Activated CD4-positive, alpha-beta T cell treated with anti-CD3 and anti-CD28 coated beads for 36 hours (primary cell): ENCODE results near the gene METTL9. TPM values are rescaled to one million over a fixed set of nuclear protein-coding genes. Genes with fewer than 3 reads are reported as not detected.

Source experiments
- ATAC-seq: fragments of 200-7000 bp; cut with Tn5 transposase; one replicate; pipeline ENCODE4 v1.10.0; 2021; ENCODE audit warnings: mild to moderate bottlenecking, moderate library complexity
- CTCF ChIA-PET: fragments of 350-600 bp; sonication (Branson Sonifier 250); formaldehyde crosslinking; loops from one replicate; lab custom pipeline; 2021; ENCODE audit warnings: antibody characterized with exemption; lab: Charles Lee
- POLR2A ChIA-PET: fragments of 350-600 bp; sonication (Branson Sonifier 250); formaldehyde crosslinking; loops from one replicate; lab custom pipeline; 2021; ENCODE audit warnings: antibody characterized with exemption, inconsistent platforms; lab: Charles Lee
- DNase-seq: peaks from one replicate; pipeline ENCODE4 v3.0.0-alpha.2; 2020
- H3K27ac Mint-ChIP-seq: one replicate; pipeline ENCODE4 v1.8.0; 2021; ENCODE audit warnings: mixed read lengths
- H3K27me3 Mint-ChIP-seq: one replicate; pipeline ENCODE4 v1.8.0; 2021; ENCODE audit warnings: mixed read lengths
- H3K36me3 Mint-ChIP-seq: one replicate; pipeline ENCODE4 v1.8.0; 2021; ENCODE audit warnings: low read depth, mixed read lengths
- H3K4me1 Mint-ChIP-seq: one replicate; pipeline ENCODE4 v1.8.0; 2021; ENCODE audit warnings: mixed read lengths
- H3K4me3 Mint-ChIP-seq: one replicate; pipeline ENCODE4 v1.8.0; 2021; ENCODE audit warnings: mild to moderate bottlenecking, moderate library complexity, mixed read lengths
- H3K9me3 Mint-ChIP-seq: one replicate; pipeline ENCODE4 v1.8.0; 2021; ENCODE audit warnings: low read depth, mixed read lengths
- intact Hi-C, 2 experiments: fragments of 100-400 bp; cut with DNase I in 1 of 2; cut with micrococcal nuclease in 1 of 2; formaldehyde crosslinking; loops; one replicate each; pipeline versions ENCODE4 v1.14.2 to v1.15.1; 2022 to 2024; cut with DNase I, micrococcal nuclease
- total RNA-seq, 2 experiments: library from RNA; stranded (reverse); gene quantifications; one replicate each; pipeline ENCODE4 v1.2.3, GENCODE V29; 2021

METTL9 gene
- total RNA-seq, 2 experiments from 2014 or later: 78.3 to 98.0 TPM

GRCh38 chr16:21703589-21704174, 104.3 kb downstream of the METTL9 start:
- Mint-ChIP-seq H3K27ac (no peak overlapping the region), H3K4me1 (no peaks in the 10 kb centered on the region), H3K9me3 (no peaks in the 10 kb centered on the region), H3K27me3 (peaks cover under 1% of the 10 kb centered on the region), H3K36me3 (no peaks in the 10 kb centered on the region), H3K4me3 (no peak overlapping the region)
- intact Hi-C loops: no loop called here
- ATAC-seq (no peak), DNase-seq (no peak)
- ChIA-PET CTCF (interaction anchor here (0.6 to 1.9 kb wide), 3 partner anchors 9 to 1802 kb away, joined by 3 to 11 read pairs (median 3); no protein-coding TSS in a partner anchor), POLR2A (no interaction called here)

DNA sequence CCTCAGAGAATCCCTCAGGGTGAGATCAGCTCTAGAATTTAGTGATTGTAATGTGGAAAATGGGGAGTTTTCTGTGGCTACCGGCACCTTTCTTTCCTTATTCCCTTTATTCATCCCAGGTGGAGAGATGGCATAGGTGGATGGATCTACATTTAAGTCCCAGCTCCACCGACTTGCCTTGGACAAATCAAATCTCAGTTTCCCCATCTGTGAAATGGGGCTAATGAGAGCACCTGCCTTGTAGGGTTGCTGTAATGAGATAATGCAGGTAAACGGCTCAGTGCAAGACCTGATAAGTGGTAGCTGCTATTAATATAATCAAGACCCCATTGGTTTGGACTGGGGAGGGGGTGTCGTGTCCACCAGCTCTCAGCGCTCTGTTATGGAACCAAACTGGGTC, 104.9 kb downstream of the METTL9 start:
- POLR2A ChIA-PET: no interaction called here
- DNase-seq: no peak

GRCh38 chr16:21704733-21705132, 105.4 kb downstream of the METTL9 start:
- intact Hi-C loops: loop anchor here in 1 of 2 experiments (5.0 kb wide), 1 partner anchor 1243 kb away; no protein-coding TSS in a partner anchor
- DNase-seq (no peak), ATAC-seq (no peak)
- Mint-ChIP-seq H3K36me3 (no peaks in the 10 kb centered on the region), H3K4me1 (no peaks in the 10 kb centered on the region), H3K9me3 (no peaks in the 10 kb centered on the region), H3K27me3 (no peaks in the 10 kb centered on the region), H3K4me3 (no peak overlapping the region), H3K27ac (no peak overlapping the region)
- ChIA-PET POLR2A (no interaction called here), CTCF (interaction anchor here (1.5 to 1.9 kb wide), 3 partner anchors 8 to 47 kb away, joined by 3 to 11 read pairs (median 5); no protein-coding TSS in a partner anchor)

More for the DNA sequence above, 104.9 kb downstream of the METTL9 start:
- Mint-ChIP-seq H3K27ac (no peak overlapping the region), H3K9me3 (no peaks in the 10 kb centered on the region), H3K4me3 (no peak overlapping the region), H3K4me1 (no peaks in the 10 kb centered on the region), H3K27me3 (no peaks in the 10 kb centered on the region), H3K36me3 (no peaks in the 10 kb centered on the region)
- ATAC-seq: no peak
- intact Hi-C loops: no loop called here
- CTCF ChIA-PET: interaction anchor here (1.8 to 1.9 kb wide), 2 partner anchors 8 to 47 kb away, joined by 3 to 11 read pairs; no protein-coding TSS in a partner anchor

Other genes starting within 250 kb of the METTL9 start
- gene IGSF6, start 53.0 kb downstream of the METTL9 start, total RNA-seq: under 1 TPM; 0.11 to 0.14 TPM
- gene OTOA, start 64.4 kb downstream of the METTL9 start, total RNA-seq: under 1 TPM in 1 of 2 experiments, not detected in 1; 0.07 TPM